DMS153 treated with DMSO at 0.1 percent for 48 hours (cell line): ENCODE results near the gene GIN1.
"Not testable (repeated sequence)": the region's sequence is repeated elsewhere in the genome, so short reads cannot be mapped to it uniquely, and the experiment has no call there.

Experiments used
- DNase-seq: peaks from one replicate; lab custom pipeline; 2025; ENCODE audit not compliant: unreplicated experiment; lab: John Stamatoyannopoulos, UW

Gene GIN1

GRCh38 chr5:103119765-103120606, at the start of gene GIN1, which contains the start of gene PPIP5K2:
TSS of gene GIN1 (minus strand) at chr5:103120138. CDS start at chr5:103108707, 11,431 bp downstream.
TSS of gene PPIP5K2 (plus strand) at chr5:103120301. CDS start at chr5:103129590, 9,289 bp downstream.
- DNase-seq: peak; percentile 73

GRCh38 chr5:103166706-103167105, 46.8 kb upstream of the GIN1 start:
- DNase-seq: no peak

GRCh38 chr5:103151156-103151555, 31.2 kb upstream of the GIN1 start:
- no peak for DNase-seq

- no peak for DNase-seq
Observed at GRCh38 chr5:103148213-103148612, 28.3 kb upstream of the GIN1 start.

- no peak for DNase-seq
Observed at GRCh38 chr5:103145196-103145595, 25.3 kb upstream of the GIN1 start.

GRCh38 chr5:103142132-103142531, 22.2 kb upstream of the GIN1 start:
- DNase-seq: not testable (repeated sequence)

- peak; percentile 20 for DNase-seq
Observed at GRCh38 chr5:103139264-103139865, 19.4 kb upstream of the GIN1 start.

GRCh38 chr5:103138202-103138690, 18.3 kb upstream of the GIN1 start:
- no peak for DNase-seq

GRCh38 chr5:103135461-103135860, 15.5 kb upstream of the GIN1 start:
- DNase-seq: no peak

GRCh38 chr5:103133231-103133630, 13.3 kb upstream of the GIN1 start:
- DNase-seq: no peak

GRCh38 chr5:103132684-103133083, 12.7 kb upstream of the GIN1 start:
- DNase-seq: no peak

GRCh38 chr5:103128202-103128601, 8.3 kb upstream of the GIN1 start:
- DNase-seq: no peak

- no peak for DNase-seq
Observed at GRCh38 chr5:103127292-103127817, 7.4 kb upstream of the GIN1 start.

- no peak for DNase-seq
Observed at GRCh38 chr5:103126557-103126956, 6.6 kb upstream of the GIN1 start.

- DNase-seq: no peak
Observed at GRCh38 chr5:103122242-103122641, 2.3 kb upstream of the GIN1 start.

- DNase-seq: no peak
Observed at GRCh38 chr5:103120607-103121200, 766 bp upstream of the GIN1 start.

- DNase-seq: no peak
Observed at GRCh38 chr5:103119070-103119764, 721 bp downstream of the GIN1 start.

- no peak for DNase-seq
Observed at GRCh38 chr5:103117471-103117991, 2.4 kb downstream of the GIN1 start.

- DNase-seq: no peak
Observed at GRCh38 chr5:103114440-103114839, 5.5 kb downstream of the GIN1 start.

GRCh38 chr5:103112910-103113309, 7.0 kb downstream of the GIN1 start:
- no peak for DNase-seq

GRCh38 chr5:103111468-103111867, 8.5 kb downstream of the GIN1 start:
- DNase-seq: no peak
